ENCODE results near the gene UBASH3B.
"Not testable (repeated sequence)": the region's sequence is repeated elsewhere in the genome, so short reads cannot be mapped to it uniquely, and the experiment has no call there.

Gene UBASH3B

DNA sequence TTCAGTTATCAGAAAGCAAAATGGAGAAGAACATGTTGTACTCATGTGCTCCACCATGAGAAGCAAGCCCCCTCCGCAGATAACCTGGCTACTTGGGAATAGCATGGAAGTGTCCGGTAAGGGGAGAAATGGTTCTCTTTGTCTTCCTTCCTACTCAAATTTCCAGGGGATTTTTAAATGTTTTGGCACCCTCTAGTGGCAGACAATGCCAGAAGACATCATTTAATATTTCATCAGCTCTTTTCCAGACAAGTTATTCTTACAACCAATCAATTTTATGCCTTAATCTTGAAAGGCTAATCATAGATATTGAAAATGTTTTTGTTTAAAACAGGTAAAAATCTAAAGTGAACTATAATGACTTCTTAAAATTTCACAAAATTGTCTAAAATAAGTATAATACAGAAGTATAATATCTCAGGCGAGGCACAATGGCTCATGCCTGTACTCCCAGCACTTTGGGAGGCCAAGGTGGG, 198.5 kb downstream of the UBASH3B start:
- TF ChIP-seq, protein P1, sequence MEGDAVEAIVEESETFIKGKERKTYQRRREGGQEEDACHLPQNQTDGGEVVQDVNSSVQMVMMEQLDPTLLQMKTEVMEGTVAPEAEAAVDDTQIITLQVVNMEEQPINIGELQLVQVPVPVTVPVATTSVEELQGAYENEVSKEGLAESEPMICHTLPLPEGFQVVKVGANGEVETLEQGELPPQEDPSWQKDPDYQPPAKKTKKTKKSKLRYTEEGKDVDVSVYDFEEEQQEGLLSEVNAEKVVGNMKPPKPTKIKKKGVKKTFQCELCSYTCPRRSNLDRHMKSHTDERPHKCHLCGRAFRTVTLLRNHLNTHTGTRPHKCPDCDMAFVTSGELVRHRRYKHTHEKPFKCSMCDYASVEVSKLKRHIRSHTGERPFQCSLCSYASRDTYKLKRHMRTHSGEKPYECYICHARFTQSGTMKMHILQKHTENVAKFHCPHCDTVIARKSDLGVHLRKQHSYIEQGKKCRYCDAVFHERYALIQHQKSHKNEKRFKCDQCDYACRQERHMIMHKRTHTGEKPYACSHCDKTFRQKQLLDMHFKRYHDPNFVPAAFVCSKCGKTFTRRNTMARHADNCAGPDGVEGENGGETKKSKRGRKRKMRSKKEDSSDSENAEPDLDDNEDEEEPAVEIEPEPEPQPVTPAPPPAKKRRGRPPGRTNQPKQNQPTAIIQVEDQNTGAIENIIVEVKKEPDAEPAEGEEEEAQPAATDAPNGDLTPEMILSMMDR (IDR thresholded peaks at IDR 0.05; ENCODE audit: low read depth, low read length): peak; percentile 52
- peak; percentile 87 to 90 for DNase-seq (ENCODE audit: low read depth in 2 of 2)
- no peak overlapping the region for H3K4me3 ChIP-seq (replicated peaks in 1 of 2; ENCODE audit: low read depth in 2 of 2, low read length in 2 of 2)

DNA sequence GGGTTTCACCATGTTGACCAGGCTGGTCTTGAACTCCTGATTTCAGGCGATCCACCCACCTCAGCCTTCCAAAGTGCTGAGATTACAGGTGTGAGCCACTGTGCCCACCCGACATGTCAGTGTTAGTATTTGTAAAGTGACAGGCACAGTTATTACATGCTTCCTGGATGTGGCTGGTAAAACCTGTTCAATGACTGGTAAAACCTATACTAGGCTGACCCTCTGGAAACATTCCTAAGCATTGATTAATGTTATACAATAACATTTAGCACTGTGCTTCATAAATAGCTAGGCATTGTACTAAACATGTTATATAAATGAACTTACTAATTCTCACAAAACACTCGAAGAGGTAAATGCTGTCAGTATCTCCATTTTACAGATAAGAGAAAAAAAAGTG, 206.1 kb downstream of the UBASH3B start:
- DNase-seq (ENCODE audit: low read depth in 2 of 2): no peak
- TF ChIP-seq, protein P1 (IDR thresholded peaks at IDR 0.05; ENCODE audit: low read depth, low read length): no peak
- no peak overlapping the region for H3K4me3 ChIP-seq (replicated peaks in 1 of 2; ENCODE audit: low read depth in 2 of 2, low read length in 2 of 2)

DNA sequence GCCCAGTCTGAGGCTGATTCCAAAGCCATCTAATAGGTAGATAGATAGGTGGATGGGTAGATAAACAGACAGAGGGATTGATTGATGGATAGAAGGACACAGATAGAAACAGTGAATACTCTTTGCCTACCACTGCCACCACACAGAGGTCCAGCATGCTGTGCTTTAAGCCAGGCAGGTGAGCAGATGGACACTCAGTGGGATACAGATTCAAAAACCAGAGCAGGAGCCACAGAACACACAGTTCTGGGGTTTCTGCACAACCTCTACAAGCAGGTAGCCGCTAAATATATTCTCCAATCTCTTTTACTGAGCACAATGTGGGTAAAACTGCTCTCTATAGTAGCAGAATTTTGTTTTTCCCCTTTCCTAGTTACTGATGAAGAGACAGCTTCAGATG, 206.6 kb downstream of the UBASH3B start:
- no peak for DNase-seq (ENCODE audit: low read depth in 2 of 2)
- TF ChIP-seq, protein P1 (IDR thresholded peaks at IDR 0.05; ENCODE audit: low read depth, low read length): no peak
- no peak overlapping the region for H3K4me3 ChIP-seq (replicated peaks in 1 of 2; ENCODE audit: low read depth in 2 of 2, low read length in 2 of 2)

DNA sequence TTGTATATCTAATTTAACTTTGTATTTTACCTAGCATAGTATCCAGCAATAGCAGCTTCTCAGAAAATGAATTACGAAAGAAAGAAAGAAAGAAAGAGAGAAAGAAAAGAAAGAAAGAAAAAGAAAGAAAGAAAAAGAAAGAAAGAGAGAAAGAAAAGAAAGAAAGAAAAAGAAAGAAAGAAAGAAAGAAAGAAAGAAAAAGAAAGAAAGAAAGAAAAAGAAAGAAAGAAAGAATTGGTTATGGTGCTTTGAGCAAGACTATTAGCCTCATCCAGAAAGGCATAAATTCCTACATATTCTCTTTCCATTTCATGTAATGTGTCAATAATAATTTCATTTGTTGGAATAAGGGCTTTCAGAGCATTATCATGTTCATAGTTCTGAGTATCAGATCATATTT, 207.6 kb downstream of the UBASH3B start:
- H3K4me3 ChIP-seq (replicated peaks in 1 of 2; ENCODE audit: low read depth in 2 of 2, low read length in 2 of 2): not testable (repeated sequence)

DNA sequence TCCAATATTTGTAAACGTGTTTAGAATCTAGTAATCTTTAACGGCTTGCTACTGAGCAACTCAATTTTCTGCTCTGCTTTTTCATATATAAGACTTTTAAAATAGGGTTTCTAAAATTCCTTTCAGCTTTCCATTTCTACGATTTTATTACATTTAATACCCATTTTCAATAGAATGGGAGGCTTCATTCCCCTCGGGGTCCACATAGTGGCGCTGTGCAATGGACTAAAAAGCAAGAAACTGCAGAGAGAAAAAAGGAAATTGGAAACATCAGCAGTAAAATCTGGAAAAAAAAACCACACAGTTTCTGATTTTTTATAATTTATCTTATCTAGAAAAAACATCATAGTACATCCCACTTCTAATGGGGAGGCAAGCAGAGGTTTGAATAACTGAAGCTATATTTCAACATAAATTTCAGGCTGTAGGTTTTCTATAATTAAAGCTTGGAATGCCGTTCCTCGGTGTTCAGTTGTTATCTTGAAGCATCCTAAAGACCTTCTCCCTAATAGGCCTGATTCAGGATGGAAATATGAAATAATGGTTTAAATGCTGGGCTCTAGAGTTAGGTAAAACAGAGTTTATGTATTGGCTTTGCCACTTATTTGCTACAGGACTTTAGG, 208.3 kb downstream of the UBASH3B start:
- H3K4me3 ChIP-seq (replicated peaks in 1 of 2; ENCODE audit: low read depth in 2 of 2, low read length in 2 of 2): no peak overlapping the region
- DNase-seq (ENCODE audit: low read depth in 2 of 2): peak; percentile 66
- TF ChIP-seq, protein P1 (IDR thresholded peaks at IDR 0.05; ENCODE audit: low read depth, low read length): peak; percentile 89

More for the DNA sequence above, 207.6 kb downstream of the UBASH3B start:
- DNase-seq (ENCODE audit: low read depth in 2 of 2): not testable (repeated sequence)

All from cardiac fibroblast (primary cell).